Measurements from ENCODE around the gene CLDN20.

DNA sequence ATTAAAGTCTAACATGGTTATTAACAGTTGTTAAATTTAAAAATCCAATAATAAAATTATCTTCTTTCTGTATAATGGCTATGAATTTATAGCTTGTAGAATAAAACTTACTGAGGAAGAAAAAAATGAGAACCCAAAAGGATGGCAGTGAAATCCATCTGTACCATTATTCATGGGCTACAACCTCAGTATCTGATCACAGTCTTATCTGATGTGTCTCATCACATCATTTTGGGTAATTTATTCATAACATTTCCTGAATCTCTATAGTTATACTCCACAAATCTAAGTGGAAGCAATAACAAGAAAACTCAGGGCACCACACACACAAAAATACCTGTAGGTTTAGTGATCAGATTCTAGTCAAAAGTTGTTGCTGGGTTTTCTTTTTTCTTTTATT lies 7.3 kb downstream of the CLDN20 start:
- no peak for TF ChIP-seq POLR2A (IDR thresholded peaks at IDR 0.05; ENCODE audit: low read depth)
- TF ChIP-seq, protein P1, sequence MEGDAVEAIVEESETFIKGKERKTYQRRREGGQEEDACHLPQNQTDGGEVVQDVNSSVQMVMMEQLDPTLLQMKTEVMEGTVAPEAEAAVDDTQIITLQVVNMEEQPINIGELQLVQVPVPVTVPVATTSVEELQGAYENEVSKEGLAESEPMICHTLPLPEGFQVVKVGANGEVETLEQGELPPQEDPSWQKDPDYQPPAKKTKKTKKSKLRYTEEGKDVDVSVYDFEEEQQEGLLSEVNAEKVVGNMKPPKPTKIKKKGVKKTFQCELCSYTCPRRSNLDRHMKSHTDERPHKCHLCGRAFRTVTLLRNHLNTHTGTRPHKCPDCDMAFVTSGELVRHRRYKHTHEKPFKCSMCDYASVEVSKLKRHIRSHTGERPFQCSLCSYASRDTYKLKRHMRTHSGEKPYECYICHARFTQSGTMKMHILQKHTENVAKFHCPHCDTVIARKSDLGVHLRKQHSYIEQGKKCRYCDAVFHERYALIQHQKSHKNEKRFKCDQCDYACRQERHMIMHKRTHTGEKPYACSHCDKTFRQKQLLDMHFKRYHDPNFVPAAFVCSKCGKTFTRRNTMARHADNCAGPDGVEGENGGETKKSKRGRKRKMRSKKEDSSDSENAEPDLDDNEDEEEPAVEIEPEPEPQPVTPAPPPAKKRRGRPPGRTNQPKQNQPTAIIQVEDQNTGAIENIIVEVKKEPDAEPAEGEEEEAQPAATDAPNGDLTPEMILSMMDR (IDR thresholded peaks at IDR 0.05): no peak
- no peak for TF ChIP-seq POLR2AphosphoS5 (IDR thresholded peaks at IDR 0.05)
